Measurements from ENCODE around the gene NMT1.
"Not testable (repeated sequence)": the region's sequence is repeated elsewhere in the genome, so short reads cannot be mapped to it uniquely, and the experiment has no call there.

NMT1 gene

GRCh38 chr17:45123930-45124796, 63.0 kb downstream of the NMT1 start:
- FAIRE-seq, result no peak

GRCh38 chr17:45124797-45125122, 63.6 kb downstream of the NMT1 start:
- not testable (repeated sequence) for FAIRE-seq

- FAIRE-seq, result no peak
Observed at GRCh38 chr17:45125509-45125908, 64.4 kb downstream of the NMT1 start.

- no peak for FAIRE-seq
Observed at GRCh38 chr17:45127207-45127547, 66.1 kb downstream of the NMT1 start.

GRCh38 chr17:45127548-45128300, 66.6 kb downstream of the NMT1 start:
- FAIRE-seq, result no peak

GRCh38 chr17:45128331-45128730, 67.2 kb downstream of the NMT1 start:
- no peak for FAIRE-seq

- FAIRE-seq, result no peak
Observed at GRCh38 chr17:45128989-45129388, 67.9 kb downstream of the NMT1 start.

- no peak for FAIRE-seq
Observed at GRCh38 chr17:45129426-45129939, 68.4 kb downstream of the NMT1 start.

- FAIRE-seq, result no peak
Observed at GRCh38 chr17:45129940-45130680, 69.0 kb downstream of the NMT1 start.

- FAIRE-seq, result no peak
Observed at GRCh38 chr17:45130681-45131615, 69.8 kb downstream of the NMT1 start.

GRCh38 chr17:45131616-45132319, 70.7 kb downstream of the NMT1 start:
- no peak for FAIRE-seq

- no peak for FAIRE-seq
Observed at GRCh38 chr17:45132320-45132571, 71.1 kb downstream of the NMT1 start, which contains the start of gene PLCD3. Gene PLCD3 (minus strand): TSS chr17:45132515. CDS start chr17:45132410, 105 bp downstream.

GRCh38 chr17:45132572-45133463, 71.7 kb downstream of the NMT1 start:
- no peak for FAIRE-seq

- FAIRE-seq, result peak; percentile 98
Observed at GRCh38 chr17:45135192-45135977, 74.3 kb downstream of the NMT1 start, which contains the start of gene ACBD4. Gene ACBD4 (plus strand): TSS chr17:45135687. CDS start chr17:45136145, 458 bp downstream.

GRCh38 chr17:45135978-45136791, 75.1 kb downstream of the NMT1 start:
- FAIRE-seq, result no peak

GRCh38 chr17:45136846-45137560, 75.9 kb downstream of the NMT1 start:
- FAIRE-seq, result no peak

GRCh38 chr17:45137561-45138305, 76.6 kb downstream of the NMT1 start:
- no peak for FAIRE-seq

Measured in islet of Langerhans (tissue), 1 donor.